Measurements from ENCODE around the gene ATF3. TPM values are rescaled to one million over a fixed set of nuclear protein-coding genes. Genes with fewer than 3 reads are reported as not detected.

The ATF3 gene
- total RNA-seq, 2 donors from 2014 or later, result 10.7 to 160 TPM

DNA sequence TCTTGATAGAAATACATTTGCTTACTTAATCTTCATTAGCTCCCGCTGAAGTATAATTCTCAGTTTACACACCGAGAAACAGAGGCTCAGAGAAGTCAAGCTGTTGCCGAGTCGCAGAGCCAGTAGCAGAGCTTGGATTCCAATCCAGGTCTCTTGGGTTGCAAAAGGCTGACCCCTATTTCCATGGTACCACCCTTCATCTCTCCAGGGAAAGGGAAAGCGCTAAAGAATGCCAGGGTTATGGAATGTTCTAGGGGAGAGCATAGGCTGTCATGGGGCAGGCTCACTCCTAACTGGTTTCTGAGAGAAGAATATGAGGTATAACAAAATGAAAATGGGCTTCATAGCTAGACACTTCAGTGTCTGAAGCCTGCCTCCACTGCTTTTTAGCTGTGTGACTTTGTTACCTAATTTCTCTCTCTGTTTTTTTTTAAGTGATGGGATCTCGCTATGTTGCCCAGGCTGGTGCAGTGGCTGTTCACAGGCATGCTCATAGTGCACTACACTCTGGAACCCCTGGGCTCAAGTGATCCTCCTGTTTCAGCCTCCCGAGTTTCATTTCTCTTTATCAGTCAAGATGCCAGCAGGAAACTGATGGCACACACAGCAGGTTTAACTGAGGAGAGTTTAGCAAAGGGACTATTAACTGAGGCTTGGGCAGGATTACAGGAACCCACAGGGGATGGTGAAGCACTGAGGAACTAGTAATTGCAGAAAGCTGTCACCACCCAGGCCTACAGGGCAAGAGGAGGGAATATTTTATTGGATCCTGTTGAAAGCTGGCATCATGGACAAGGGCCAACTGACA is 25.5 kb upstream of the ATF3 start:
- Histone ChIP-seq H3K9me3 (no peaks in the 10 kb centered on the region), H3K27me3 (replicated peaks; ENCODE audit: insufficient read depth) (no peaks in the 10 kb centered on the region), H3K4me3 (no peak overlapping the region), H3K27ac (no peak overlapping the region), H3K36me3 (no peaks in the 10 kb centered on the region), H3K4me1 (ENCODE audit: control insufficient read depth in 1 of 2, low read depth in 2 of 2) (peaks cover 0 to 10% of the 10 kb centered on the region in 2 donors)
- TF ChIP-seq, protein P1, sequence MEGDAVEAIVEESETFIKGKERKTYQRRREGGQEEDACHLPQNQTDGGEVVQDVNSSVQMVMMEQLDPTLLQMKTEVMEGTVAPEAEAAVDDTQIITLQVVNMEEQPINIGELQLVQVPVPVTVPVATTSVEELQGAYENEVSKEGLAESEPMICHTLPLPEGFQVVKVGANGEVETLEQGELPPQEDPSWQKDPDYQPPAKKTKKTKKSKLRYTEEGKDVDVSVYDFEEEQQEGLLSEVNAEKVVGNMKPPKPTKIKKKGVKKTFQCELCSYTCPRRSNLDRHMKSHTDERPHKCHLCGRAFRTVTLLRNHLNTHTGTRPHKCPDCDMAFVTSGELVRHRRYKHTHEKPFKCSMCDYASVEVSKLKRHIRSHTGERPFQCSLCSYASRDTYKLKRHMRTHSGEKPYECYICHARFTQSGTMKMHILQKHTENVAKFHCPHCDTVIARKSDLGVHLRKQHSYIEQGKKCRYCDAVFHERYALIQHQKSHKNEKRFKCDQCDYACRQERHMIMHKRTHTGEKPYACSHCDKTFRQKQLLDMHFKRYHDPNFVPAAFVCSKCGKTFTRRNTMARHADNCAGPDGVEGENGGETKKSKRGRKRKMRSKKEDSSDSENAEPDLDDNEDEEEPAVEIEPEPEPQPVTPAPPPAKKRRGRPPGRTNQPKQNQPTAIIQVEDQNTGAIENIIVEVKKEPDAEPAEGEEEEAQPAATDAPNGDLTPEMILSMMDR (IDR thresholded peaks at IDR 0.05), result no peak
- ATAC-seq (ENCODE audit: insufficient number of reproducible peaks, low FRiP score, low read depth), result no peak
- DNase-seq (ENCODE audit: low spot score), result no peak

DNA sequence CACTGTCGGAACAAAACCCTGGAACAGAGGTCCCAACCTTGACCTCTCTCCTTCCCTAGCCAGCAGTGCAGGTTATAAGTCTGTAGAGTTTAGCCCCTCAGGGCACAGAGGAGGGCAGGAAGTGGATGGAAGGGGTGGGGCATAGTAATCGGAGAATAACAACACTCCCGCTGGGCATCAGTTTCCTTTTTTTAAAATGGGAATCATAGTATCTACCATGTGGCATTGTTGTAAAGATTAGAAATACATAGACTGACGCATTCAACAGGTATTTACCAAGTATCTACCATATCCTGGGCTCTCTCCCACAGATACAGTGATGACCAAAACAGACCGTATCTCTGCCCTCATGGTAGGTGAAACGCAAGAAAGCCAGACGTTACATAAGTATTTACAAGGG is 24.9 kb upstream of the ATF3 start:
- Histone ChIP-seq H3K4me1 (ENCODE audit: control insufficient read depth in 1 of 2, low read depth in 2 of 2) (peaks cover 0 to 10% of the 10 kb centered on the region in 2 donors), H3K4me3 (no peak overlapping the region), H3K27ac (no peak overlapping the region), H3K27me3 (replicated peaks; ENCODE audit: insufficient read depth) (no peaks in the 10 kb centered on the region), H3K9me3 (no peaks in the 10 kb centered on the region), H3K36me3 (no peaks in the 10 kb centered on the region)
- TF ChIP-seq, protein P1 (IDR thresholded peaks at IDR 0.05), result no peak
- ATAC-seq (ENCODE audit: insufficient number of reproducible peaks, low FRiP score, low read depth), result no peak
- no peak for DNase-seq (ENCODE audit: low spot score)

DNA sequence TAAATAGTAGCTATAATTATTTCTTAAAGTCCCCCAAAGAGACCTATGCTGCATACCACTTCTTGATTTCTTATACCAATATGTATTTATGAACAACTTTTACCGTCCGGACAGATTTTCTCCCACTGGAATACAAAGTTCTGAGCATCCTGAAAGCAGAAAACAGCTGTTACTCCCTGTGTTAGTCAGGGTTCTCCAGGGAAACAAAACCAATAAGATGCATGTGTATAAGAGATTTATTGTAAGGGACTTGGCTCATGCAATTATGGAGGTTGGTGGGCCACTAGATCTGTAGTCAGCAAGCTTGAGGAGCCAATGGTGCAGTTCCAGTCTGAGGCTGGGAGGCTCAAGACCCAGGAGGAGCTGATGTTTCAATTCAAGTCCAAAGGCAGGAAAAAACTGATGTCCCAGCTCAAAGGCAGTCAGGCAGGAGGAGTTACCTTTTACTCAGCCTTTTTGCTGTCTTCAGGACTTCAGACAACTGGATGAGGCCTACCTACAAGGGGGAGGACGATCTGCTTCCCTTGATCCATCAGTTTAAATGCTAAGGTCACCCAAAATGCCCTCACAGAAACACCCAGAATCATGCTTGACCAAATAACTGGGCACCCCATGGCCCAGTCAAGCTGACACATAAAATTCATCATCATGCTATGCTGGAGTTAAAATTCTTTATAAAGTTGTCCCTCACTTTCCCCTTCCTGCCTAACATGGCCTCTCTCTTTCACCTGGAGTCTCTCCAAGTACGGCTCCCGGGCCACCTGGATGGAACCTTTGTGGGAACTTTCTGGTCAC is 24.3 kb upstream of the ATF3 start:
- Histone ChIP-seq H3K27ac (no peak overlapping the region), H3K9me3 (no peaks in the 10 kb centered on the region), H3K4me3 (no peak overlapping the region), H3K27me3 (replicated peaks; ENCODE audit: insufficient read depth) (no peaks in the 10 kb centered on the region), H3K4me1 (ENCODE audit: control insufficient read depth in 1 of 2, low read depth in 2 of 2) (peaks cover 0 to 10% of the 10 kb centered on the region in 2 donors), H3K36me3 (no peaks in the 10 kb centered on the region)
- DNase-seq (ENCODE audit: low spot score) (no peak), ATAC-seq (ENCODE audit: insufficient number of reproducible peaks, low FRiP score, low read depth) (no peak)
- TF ChIP-seq, protein P1 (IDR thresholded peaks at IDR 0.05), result no peak

DNA sequence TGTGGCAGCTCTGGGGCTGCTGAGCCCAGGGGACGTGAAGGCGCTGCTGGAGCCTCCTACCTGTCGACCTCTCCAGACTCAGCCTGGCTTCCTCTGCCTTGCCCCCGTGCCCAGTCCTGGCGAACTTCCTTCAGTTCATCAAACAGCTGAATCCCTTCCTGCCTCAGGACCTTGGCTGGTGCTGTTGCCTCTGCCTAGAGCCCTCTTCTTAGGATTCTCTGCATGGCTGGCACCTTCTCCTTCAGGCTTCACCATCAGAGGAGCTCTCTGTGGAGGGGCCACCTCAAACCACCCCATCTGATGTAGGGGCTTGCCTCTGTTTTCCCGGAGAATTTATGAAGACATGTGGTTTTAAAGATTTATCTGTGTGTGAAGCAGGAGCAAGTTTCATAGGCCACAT is 23.4 kb upstream of the ATF3 start:
- TF ChIP-seq, protein P1 (IDR thresholded peaks at IDR 0.05), result no peak
- no peak for ATAC-seq (ENCODE audit: insufficient number of reproducible peaks, low FRiP score, low read depth)
- Histone ChIP-seq H3K9me3 (no peaks in the 10 kb centered on the region), H3K4me3 (no peak overlapping the region), H3K27me3 (replicated peaks; ENCODE audit: insufficient read depth) (no peaks in the 10 kb centered on the region), H3K27ac (no peak overlapping the region), H3K36me3 (no peaks in the 10 kb centered on the region), H3K4me1 (ENCODE audit: control insufficient read depth in 1 of 2, low read depth in 2 of 2) (peaks cover 0 to 2% of the 10 kb centered on the region in 2 donors)
- no peak for DNase-seq (ENCODE audit: low spot score)

Measured in thoracic aorta (tissue), 2 donors.